Lower leg skin (tissue), 3 donors: ENCODE measurements around the gene CERS4.
"Not testable (repeated sequence)": the region's sequence is repeated elsewhere in the genome, so short reads cannot be mapped to it uniquely, and the experiment has no call there.

ENCODE experiments used
- CTCF ChIP-seq, 3 donors: fragments of 450-650 bp; IDR thresholded peaks; one replicate each; pipeline ENCODE4 v1.5.1; 2016; ENCODE audit warnings: antibody characterized with exemption in 3 of 3, mild to moderate bottlenecking in 3 of 3, moderate library complexity in 2 of 3
- POLR2A ChIP-seq, 2 donors: fragments of 450-650 bp; IDR thresholded peaks; one replicate each; pipeline ENCODE4 v1.6.1; 2016 to 2017; ENCODE audit warnings: antibody characterized with exemption in 2 of 2, mild to moderate bottlenecking in 1 of 2, moderate library complexity in 1 of 2

GRCh38 chr19:8218127-8218526 lies 9.0 kb downstream of the CERS4 start:
- TF ChIP-seq POLR2A, CTCF (IDR thresholded peaks at IDR 0.05): not testable (repeated sequence)
